ENCODE data around the gene AQP12B.
"Not testable (repeated sequence)": the region's sequence is repeated elsewhere in the genome, so short reads cannot be mapped to it uniquely, and the experiment has no call there.

AQP12B gene

DNA sequence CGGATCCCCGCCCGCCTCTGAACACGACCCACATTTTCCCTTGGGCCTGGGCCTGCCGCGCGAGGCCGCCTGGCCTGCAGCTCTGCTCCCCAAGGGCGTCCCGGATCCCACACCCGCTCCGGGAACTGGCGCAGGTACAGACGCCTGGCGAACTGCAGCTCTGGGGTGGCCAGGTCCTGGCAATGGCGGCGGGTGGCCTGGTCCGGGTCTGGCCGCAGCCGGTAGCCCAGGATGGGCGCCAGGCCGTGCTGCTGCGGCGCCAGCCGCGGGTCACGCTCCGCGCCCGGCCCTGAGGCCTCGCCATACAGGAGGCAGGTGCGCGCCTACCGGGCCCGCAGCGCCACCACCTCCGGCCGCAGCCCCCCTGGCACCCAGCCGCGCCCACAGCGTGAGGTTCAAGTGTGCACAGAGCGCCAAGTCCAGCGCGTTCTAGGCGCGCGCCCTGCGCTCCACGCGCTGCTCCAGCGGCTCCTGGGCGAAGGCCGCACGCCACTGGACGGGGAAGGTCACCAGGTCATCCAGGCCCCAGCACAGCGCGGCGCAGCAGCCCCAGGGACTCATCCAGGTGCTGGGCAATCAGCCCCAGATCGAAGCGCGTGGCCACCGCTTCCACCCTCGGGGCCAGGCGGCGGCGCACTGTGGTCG is 18.5 kb upstream of the AQP12B start:
- no peak for DNase-seq

DNA sequence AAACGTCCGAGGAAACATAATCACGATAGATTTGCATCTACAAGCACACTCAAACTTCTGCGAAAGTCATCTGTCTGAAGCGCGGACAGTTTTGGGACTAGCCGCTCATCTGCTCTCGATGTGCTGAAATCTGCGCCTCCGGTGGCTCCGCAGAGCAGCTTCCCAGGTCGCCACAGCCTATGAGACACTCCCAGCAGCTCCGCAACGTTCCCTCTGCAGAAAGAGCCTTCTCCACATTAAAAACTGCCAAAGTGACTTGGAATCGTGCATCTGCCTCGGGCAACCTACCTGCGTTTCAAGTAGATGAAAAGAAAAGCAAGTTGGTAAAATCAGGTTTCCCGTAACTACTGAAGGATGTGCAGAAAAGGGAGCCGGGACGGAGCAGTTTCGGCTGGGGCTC is 17.9 kb upstream of the AQP12B start:
- not testable (repeated sequence) for DNase-seq

DNA sequence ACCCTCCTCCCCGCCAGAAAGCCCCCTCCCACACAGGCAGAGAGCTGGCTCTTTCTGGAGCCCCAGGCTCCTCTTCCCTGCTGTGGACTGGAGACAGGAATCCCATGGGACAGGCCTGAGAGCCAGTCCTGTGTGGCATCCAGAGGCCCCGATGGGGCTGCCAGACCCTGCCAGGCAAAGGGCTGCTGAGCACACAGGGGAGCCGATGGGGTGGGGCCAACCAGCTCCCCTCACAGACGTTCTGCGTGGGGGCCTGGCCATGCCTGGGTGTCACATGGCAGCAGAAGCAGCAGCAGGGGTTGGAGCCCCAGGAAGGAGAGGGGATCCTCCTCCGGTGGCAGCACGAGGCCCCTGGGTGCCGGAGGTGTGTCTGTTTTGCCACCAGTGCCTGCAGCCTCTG is 17.1 kb upstream of the AQP12B start:
- DNase-seq, result not testable (repeated sequence)

DNA sequence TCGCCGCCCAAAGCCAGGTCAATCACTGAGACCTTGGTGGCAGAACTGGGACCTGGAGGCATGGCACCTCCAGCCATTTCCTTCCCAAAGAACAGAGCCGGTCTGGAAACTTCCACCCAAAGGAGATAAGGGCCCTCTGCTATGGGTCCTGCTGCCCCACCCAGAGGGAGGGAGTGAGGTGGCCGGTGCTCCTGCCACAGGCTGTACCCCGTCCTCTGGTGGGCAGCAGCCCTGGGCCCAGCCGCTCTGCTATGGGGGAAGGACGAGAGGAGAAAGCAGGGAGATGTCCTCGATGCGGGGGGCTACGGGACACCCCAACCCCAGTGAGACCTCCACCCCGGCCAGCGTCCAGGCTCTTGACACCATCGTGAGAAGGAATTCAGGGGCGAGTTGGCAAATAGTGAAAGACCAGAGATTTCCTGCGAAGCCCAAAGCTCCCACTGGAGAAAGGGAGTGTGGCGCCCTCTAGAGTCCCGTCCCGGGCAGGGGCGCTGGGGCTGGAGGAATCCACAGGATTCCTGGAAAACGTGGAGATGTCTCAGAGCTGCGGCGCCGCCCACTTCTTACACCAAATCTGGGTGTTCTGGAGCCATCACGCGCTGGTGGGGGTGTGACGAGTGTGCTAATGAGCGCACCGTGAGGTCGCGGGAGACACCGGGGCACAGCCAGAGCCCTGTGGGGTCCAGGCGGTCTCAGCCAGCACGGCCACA is 16.3 kb upstream of the AQP12B start:
- not testable (repeated sequence) for DNase-seq

DNA sequence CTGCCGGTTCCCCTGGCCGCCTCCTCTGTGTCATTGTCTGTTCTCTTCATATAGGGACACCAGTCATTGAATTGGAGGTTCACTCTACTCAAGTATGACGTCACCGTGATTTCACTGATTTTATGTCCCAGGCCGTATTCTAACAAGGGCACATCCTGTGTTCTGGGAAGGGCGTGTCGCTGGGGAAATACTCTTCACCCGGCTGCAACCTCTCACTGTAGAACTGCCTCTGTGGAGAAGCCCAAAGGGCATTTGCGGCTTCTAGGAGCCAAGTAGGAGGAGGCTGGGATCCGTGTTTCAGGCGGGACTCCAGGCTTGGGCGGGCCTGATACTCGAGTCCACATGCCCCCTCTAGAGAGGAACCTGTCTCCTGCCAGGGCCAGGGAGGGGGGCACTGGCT is 13.8 kb upstream of the AQP12B start:
- DNase-seq, result not testable (repeated sequence)

DNA sequence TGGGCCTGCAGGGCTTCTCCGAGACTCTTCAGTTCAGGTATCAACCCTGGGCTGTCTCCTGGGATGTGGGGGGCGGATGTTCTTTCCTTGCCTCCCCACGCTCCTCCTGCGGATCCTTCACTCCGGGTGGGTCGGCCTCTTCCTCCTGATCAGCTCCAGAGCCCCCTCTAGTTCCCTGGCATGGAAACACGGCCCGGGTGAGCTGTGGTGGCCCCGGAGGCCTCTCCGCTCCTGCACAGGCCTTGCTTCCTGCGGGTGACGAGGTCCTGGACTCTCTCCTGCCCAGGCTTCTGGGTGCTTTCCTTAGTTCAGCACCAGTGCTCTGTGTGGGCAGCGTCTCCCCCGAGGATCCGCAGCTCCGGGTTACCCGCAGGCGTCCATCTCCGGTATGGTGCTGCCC is 12.9 kb upstream of the AQP12B start:
- not testable (repeated sequence) for DNase-seq

DNA sequence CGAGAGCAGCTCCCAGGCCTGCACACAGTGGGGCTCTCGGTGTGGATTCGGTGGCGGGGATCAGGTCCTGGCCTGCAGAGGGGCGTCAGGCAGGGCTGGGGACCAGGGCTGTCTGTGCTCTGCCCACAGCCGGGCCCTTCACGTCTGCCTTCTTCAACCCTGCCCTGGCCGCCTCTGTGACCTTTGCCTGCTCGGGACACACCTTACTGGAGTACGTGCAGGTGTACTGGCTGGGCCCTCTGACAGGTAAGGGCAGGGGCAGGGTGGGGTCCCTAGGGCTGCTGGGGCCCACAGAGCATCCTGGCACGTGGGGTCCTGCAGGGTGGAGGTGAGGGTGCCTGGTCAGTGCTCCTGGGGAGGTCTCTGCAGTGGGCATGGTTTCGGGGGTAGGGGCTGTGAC is 11.6 kb upstream of the AQP12B start:
- DNase-seq, result not testable (repeated sequence)

DNA sequence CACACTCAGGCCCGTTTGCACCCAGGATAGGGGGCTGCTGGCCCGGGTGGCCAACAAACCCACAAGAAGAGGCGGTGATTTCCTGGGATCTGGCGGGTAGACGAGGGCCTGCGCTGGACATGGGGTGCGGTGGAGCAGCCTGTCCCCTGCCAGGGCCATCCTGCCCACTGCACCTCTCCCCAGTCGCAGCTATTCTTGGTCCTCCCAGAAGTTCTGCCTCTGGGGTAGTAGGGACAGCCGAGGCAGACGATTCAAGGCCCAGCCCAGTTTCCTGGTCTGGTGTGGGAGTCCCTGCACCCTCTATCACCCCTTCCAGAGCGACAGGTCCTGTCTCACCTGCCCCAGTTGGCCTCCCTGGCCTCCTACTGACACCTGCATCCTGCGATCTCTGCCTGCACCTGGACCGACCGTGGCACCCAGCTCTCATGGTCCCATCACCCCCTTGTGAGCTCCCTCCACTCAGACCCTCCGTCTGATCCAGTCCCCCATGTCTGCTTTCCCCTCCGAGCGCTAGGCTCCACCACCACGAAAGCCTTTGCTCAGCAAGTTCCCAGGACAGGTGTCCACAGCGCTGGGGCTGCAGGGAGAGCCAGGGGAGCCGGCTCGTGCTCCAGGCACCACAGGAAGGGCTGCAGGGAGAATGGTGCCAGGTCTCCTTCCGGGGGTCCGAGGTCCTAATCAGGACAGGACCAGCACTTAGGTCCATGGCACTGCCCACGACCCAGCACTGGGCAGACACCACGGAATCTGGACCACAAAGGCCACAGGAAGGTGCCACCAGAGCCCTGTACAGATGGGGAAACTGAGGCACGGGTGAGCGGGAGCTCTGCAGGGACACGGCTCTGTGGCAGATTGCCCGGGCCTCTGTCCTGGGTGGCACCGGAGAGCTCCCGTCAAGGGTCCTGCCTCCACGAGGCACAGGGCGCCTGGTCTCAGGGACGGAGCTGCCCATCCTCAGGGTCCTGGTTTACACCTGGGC is 10.2 kb upstream of the AQP12B start:
- not testable (repeated sequence) for DNase-seq

DNA sequence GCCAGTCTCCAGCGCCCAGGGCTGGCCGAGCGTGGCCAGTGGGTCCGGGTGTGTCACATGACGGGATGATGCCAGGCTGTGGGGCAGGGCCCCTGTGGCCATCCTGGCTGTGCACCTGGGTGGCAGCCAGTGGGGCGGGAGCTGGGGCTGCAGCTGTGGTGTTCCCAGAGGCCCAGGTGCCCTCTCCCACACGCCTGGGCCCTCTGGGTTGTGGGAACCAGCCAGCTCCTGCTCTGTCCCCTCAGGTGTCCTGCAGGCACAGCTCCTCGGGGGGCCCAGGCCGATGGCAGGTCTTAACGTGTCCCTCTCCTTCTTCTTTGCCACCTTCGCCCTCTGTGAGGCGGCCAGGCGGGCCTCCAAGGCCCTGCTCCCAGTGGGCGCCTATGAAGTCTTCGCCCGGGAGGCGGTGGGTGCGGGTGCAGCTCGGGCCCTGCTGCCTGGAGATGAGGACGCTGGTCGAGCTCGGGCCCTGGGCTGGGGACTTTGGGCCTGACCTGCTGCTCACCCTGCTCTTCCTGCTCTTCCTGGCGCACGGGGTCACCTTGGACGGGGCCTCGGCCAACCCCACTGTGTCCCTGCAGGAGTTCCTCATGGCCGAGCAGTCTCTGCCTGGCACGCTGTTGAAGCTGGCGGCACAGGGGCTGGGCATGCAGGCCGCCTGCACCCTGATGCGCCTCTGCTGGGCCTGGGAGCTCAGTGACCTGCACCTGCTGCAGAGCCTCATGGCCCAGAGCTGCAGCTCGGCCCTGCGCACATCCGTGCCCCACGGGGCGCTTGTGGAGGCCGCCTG is 9.1 kb upstream of the AQP12B start, which contains the start of gene AQP12A:
Gene AQP12A (plus strand): TSS at position 236 of the 790 bp plus-strand sequence. CDS start 48 bp downstream, at position 284.
- not testable (repeated sequence) for DNase-seq

DNA sequence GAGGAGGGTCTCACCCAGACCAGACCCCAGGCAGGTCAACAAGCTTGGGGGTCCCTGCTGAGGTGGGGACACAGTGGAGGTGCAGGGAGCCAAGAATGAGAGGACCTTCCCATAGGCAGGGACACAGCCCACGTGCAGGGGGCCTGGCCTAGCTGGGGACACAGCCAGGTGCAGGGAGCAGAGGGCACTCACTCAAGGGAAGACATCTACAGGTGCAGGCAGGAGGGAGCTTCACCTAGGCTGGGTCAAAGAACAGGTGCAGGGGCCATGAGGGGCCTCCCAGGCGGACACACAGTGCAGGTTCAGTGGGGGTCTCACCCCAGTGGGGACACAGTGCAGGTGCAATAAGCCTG is 8.4 kb upstream of the AQP12B start:
- DNase-seq, result not testable (repeated sequence)

DNA sequence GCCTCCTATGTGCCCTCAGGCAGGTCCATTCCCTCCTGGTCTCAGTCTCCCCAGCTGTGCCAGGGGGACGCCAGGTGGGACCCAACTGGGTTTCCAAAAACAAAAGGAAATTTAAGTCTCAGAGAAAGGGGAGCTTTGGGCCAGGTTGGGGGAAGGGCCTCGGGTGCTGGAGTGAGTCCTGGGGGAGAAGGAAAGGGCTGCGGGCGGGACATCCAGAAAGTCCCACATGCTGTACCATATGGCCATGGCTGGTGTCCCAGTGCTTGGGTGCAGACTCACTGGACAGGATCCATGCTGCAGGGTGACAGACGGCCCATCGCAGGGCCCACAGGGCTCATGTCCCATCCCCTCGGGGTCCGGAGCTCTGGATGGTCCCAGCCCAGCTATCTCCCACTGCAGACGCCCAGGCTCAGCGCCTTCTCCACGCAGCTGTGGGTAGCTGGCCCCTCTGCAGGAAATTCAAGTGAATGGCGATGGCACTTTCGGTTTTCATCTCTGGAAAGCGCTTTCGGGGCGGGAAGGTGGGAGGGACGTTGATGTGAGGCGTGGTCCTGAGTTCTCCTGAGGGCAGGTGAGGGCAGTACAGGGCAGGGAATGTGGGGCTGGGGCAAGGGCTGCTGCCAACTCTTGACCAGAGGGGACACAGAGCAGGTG is 7.9 kb upstream of the AQP12B start:
- not testable (repeated sequence) for DNase-seq

DNA sequence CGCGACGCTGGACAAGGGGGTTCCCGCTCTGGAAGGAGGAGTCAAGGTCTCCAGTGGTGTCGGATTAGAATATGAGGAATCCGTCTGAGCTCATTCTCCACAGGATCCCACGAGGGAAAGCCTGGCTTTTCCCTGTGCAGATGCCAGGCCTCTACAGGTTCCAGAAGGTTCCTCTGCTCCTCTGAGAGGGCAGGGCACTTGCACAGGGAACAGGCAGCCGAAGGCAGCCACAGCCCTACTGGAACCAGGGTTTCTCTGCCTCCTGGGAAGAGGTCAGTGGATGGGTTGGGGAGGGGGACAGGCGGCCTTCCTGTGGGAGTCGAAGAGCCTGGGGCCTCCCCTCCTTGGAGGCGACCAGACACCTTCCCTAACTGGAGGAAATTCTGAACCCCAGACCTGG is 7.3 kb upstream of the AQP12B start:
- no peak for DNase-seq

DNA sequence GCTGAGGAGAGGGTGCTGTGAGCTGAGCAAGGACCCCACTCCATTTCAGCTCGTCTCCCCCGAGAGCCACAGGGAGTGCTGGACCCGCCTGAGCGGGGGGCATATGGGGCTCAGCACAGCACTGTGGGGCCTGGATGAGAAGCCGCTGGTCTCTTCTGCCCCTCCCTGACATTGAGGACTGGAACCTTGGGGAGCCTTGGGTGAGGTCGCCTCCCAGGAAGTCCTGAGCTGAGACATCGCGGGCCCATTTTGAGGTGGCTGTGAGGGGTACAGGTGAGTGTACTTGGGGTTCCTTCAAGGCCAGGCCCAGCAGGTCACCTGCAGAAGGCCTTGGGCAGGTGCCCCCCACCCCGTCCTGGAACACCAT is 5.9 kb upstream of the AQP12B start:
- DNase-seq, result no peak

DNA sequence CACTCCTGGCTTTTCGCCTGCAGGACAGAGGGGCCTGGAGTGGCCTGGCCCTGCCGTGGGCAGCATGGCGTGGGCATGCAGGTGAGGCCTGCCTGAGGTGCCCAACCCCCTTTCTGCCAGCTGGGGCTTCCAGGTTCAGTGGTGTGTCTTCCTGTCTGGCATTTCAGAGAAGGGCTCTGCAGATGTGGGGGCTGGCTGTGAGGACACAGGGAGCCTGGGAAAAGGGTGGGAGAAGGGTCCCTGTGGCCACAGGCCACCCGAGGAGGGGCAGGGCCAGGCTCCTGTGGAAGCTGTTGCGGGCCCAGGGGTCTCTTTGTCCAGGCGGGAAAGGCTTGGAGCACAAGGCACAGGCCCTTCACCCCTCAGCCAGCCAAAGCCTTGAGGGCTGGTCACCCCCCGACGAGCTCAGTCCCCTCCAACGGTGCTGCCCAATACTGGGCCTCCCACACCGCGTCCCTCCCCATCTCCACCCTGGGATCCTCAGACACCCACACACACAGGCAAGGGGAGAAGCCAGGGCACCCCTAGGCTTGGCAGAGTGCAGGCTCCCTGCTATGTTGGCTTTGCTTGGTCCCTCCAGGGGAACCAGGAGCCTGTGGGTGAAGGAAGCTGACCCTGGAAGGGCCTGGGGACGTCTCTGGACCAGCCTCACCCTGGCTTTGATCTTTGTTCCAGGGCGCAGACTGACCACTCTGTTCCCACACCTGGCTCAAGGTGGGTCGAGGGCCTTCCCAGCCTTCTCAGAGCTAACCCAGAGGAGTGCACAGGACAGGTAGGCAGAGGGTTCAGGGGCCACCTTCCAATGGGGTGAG is 5.3 kb upstream of the AQP12B start:
- no peak for DNase-seq

DNA sequence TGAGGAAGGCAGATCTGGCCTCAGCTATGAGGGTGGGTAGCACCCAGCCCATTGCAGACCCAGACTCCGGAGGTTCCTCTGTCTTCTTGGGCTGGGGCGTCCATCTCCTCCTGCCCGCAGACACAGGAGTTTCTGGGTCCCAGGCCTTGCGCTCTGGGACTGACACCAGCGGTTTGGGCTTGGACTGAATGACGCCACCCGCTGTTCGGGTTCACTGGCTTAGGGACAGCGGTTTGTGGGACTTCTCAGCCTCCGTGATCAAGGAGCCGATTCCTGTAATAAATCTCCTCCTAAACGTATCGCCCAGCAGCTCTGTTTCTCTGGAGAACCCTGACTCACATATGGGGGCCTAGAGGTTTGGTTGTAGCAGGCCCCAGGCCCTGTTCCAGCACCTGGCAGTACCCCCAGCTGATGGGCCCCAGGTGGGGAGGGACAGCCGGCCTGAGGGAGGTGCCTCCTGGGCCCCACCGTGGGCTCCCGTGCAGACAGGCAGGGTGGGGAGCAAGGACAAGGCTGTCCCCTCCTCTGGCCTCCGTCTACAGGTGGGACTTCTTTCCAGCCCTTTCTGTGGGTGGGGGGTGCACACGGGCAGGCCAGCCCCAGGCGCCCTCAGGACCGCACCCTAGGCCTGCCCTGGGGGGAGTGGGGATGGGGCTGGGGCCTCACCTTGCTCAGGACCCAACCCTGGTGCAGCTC is 4.5 kb upstream of the AQP12B start:
- DNase-seq, result no peak

DNA sequence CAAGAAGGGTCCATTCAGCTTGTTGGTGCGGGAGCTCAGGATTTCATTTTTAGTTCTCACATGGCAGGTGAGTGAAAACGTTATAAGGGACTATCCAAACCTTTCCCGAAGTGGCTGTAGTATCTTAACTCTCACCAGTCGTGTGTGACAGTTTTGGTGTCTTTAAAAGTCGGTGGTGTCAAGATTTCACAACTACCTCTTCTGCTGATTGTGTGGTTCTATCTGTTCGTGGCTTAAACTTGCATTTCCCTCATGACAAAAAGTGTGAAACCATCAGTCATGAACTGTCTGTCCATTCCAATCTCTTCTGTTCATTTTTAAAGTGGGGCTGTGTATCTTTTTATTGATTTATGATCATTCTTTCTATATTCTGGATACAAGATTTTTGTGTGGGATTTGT is 3.8 kb upstream of the AQP12B start:
- DNase-seq, result no peak

DNA sequence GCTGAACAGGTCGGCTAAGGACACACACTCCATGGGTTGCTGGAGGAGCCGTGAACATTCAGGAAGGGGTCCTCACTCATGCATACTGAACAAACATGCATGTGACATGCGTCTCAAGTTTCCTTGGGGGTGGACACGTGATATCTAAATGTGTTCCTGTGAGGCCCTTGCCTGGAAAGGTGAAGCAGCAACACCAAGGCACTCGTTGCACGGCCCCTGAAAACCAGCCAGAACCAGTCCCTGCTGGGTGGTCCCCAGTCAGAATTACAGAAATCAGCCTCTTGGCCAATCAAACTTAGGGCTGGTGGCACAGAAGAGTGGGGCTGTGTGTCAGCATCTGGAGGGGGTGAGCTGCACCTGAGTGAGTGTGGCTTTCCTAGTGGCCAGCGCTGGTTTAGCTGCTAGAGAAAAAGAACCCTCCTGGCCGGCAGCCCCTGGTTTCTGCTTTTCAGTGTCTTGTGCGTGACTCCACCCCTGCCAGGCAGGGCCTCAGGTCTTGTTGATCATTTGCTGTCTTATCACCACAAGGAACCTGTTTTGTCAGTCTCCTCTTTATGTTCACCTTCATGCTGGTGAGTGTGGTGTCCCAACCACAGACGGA is 3.2 kb upstream of the AQP12B start:
- no peak for DNase-seq

DNA sequence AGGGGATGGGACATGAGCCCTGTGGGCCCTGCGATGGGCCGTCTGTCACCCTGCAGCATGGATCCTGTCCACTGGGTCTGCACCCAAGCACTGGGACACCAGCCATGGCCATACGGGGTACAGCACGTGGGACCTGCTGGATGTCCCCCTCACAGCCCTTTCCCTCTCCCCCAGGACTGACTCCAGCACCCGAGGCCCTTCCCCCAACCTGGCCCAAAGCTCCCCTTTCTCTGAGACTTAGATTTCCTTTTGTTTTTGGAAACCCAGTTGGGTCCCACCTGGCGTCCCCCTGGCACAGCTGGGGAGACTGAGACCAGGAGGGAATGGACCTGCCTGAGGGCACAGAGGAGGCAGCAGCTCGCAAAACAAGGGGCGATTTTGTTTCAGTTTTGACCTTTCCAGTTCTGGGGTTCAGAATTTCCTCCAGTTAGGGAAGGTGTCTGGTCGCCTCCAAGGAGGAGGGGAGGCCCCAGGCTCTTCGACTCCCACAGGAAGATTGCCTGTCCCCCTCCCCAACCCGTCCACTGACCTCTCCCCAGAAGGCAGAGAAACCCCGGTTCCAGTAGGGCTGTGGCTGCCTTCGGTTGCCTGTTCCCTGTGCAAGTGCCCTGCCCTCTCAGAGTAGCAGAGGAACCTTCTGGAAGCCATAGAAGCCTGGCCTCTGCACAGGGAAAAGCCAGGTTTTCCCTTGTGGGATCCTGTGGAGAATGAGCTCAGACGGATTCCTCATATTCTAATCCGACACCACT is 1.5 kb upstream of the AQP12B start:
- not testable (repeated sequence) for DNase-seq

DNA sequence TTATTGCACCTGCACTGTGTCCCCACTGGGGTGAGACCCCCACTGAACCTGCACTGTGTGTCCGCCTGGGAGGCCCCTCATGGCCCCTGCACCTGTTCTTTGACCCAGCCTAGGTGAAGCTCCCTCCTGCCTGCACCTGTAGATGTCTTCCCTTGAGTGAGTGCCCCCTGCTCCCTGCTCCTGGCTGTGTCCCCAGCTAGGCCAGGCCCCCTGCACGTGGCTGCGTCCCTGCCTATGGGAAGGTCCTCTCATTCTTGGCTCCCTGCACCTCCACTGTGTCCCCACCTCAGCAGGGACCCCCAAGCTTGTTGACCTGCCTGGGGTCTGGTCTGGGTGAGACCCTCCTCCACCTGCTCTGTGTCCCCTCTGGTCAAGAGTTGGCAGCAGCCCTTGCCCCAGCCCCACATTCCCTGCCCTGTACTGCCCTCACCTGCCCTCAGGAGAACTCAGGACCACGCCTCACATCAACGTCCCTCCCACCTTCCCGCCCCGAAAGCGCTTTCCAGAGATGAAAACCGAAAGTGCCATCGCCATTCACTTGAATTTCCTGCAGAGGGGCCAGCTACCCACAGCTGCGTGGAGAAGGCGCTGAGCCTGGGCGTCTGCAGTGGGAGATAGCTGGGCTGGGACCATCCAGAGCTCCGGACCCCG is 769 bp upstream of the AQP12B start:
- DNase-seq, result not testable (repeated sequence)
